Left renal pelvis (tissue), 4 donors: Measurements from ENCODE around the gene CD70. TPM values are rescaled to one million over a fixed set of nuclear protein-coding genes. Genes with fewer than 3 reads are reported as not detected.
"Not testable (repeated sequence)": the region's sequence is repeated elsewhere in the genome, so short reads cannot be mapped to it uniquely, and the experiment has no call there.

Experiments
- DNase-seq, 4 donors: peaks; one replicate each; pipeline ENCODE4 v3.0.0-alpha.2; 2013; ENCODE audit warnings: low read depth in 4 of 4, low spot score in 3 of 4
- polyA plus RNA-seq, 4 donors: library from polyadenylated mRNA; unstranded; fragments of 120-200 nt; gene quantifications; one replicate each; pipeline ENCODE4 v1.2.1, GENCODE V29; 2013; ENCODE audit not compliant: insufficient read length in 4 of 4

CD70 gene
- polyA plus RNA-seq, 4 donors: not detected

- DNase-seq: no peak
Observed at GRCh38 chr19:6572217-6572616, 18.7 kb downstream of the CD70 start.

GRCh38 chr19:6571167-6571566, 19.8 kb downstream of the CD70 start:
- DNase-seq: no peak

- DNase-seq: no peak
Observed at GRCh38 chr19:6570764-6571163, 20.2 kb downstream of the CD70 start.

GRCh38 chr19:6568816-6569215, 22.1 kb downstream of the CD70 start:
- no peak for DNase-seq

- DNase-seq: no peak
Observed at GRCh38 chr19:6568010-6568526, 22.9 kb downstream of the CD70 start.

GRCh38 chr19:6566727-6567126, 24.2 kb downstream of the CD70 start:
- DNase-seq: not testable (repeated sequence)

GRCh38 chr19:6564393-6564792, 26.6 kb downstream of the CD70 start:
- no peak for DNase-seq

- DNase-seq: not testable (repeated sequence)
Observed at GRCh38 chr19:6562437-6562836, 28.5 kb downstream of the CD70 start.

GRCh38 chr19:6556480-6557195, 34.3 kb downstream of the CD70 start:
- no peak for DNase-seq

- DNase-seq: no peak
Observed at GRCh38 chr19:6556043-6556449, 34.9 kb downstream of the CD70 start.

- no peak for DNase-seq
Observed at GRCh38 chr19:6551607-6552450, 39.1 kb downstream of the CD70 start.

GRCh38 chr19:6551091-6551490, 39.9 kb downstream of the CD70 start:
- DNase-seq: no peak

GRCh38 chr19:6550679-6551078, 40.3 kb downstream of the CD70 start:
- not testable (repeated sequence) for DNase-seq

GRCh38 chr19:6543866-6544347, 47.0 kb downstream of the CD70 start:
- DNase-seq: no peak

GRCh38 chr19:6540918-6541689, 49.8 kb downstream of the CD70 start:
- no peak for DNase-seq

- no peak for DNase-seq
Observed at GRCh38 chr19:6539514-6539913, 51.4 kb downstream of the CD70 start.

Other genes with a start within 250 kb of the CD70 start
- 10 to 100 TPM; 47.0 to 65.3 (median 57.5) TPM for gene CLPP, start 229.6 kb downstream of the CD70 start, polyA plus RNA-seq
- 10 to 100 TPM; 40.0 to 91.4 (median 43.3) TPM for gene ALKBH7, start 218.4 kb downstream of the CD70 start, polyA plus RNA-seq
- gene PSPN, start 215.2 kb downstream of the CD70 start, polyA plus RNA-seq: 1 to 10 TPM; 1.5 to 3.3 (median 2.3) TPM
- gene GTF2F1, start 198.0 kb downstream of the CD70 start, polyA plus RNA-seq: 10 to 100 TPM; 67.6 to 99.8 (median 85.7) TPM
- 100 to 1,000 TPM; 259 to 351 (median 275) TPM for gene KHSRP, start 166.3 kb downstream of the CD70 start, polyA plus RNA-seq
- gene SLC25A41, start 157.4 kb downstream of the CD70 start, polyA plus RNA-seq: under 1 TPM; 0.21 to 0.88 (median 0.58) TPM
- gene SLC25A23, start 131.4 kb downstream of the CD70 start, polyA plus RNA-seq: 10 to 100 TPM; 55.2 to 85.1 (median 68.6) TPM
- gene CRB3, start 126.9 kb downstream of the CD70 start, polyA plus RNA-seq: 10 to 100 TPM in 3 of 4 donors, under 1 TPM in 1; 0.55 to 39.8 (median 24.0) TPM
- 10 to 100 TPM in 3 of 4 donors, 1 to 10 TPM in 1; 1.5 to 40.6 (median 36.1) TPM for gene DENND1C, start 109.4 kb downstream of the CD70 start, polyA plus RNA-seq
- gene TUBB4A, start 88.8 kb downstream of the CD70 start, polyA plus RNA-seq: 10 to 100 TPM in 3 of 4 donors, 1 to 10 TPM in 1; 5.8 to 47.2 (median 31.2) TPM
- gene TNFSF9, start 60.1 kb downstream of the CD70 start, polyA plus RNA-seq: 1 to 10 TPM in 1 of 4 donors, under 1 TPM in 3; 0.20 to 2.4 (median 0.39) TPM
- gene TNFSF14, start 79.0 kb upstream of the CD70 start, polyA plus RNA-seq: under 1 TPM in 3 of 4 donors, not detected in 1; 0.08 to 0.13 (median 0.08) TPM
- gene C3, start 129.5 kb upstream of the CD70 start, polyA plus RNA-seq: 10 to 100 TPM; 15.0 to 24.7 (median 20.0) TPM
- 10 to 100 TPM; 43.0 to 67.8 (median 58.7) TPM for gene GPR108, start 146.4 kb upstream of the CD70 start, polyA plus RNA-seq
- 10 to 100 TPM; 48.8 to 67.9 (median 62.3) TPM for gene TRIP10, start 148.5 kb upstream of the CD70 start, polyA plus RNA-seq
- 10 to 100 TPM in 1 of 4 donors, 1 to 10 TPM in 2, under 1 TPM in 1; 0.64 to 10.5 (median 6.6) TPM for gene SH2D3A, start 176.3 kb upstream of the CD70 start, polyA plus RNA-seq
- 1 to 10 TPM; 1.1 to 4.2 (median 1.7) TPM for gene VAV1, start 181.6 kb upstream of the CD70 start, polyA plus RNA-seq